GM18519 (cell line): Measurements from ENCODE around the gene R3HDML.

ENCODE experiments used
- ATAC-seq: cut with Tn5 transposase; IDR thresholded peaks from one replicate; pipeline ENCODE4 v1.9.1; 2021; ENCODE audit warnings: mild to moderate bottlenecking, moderate library complexity; ENCODE audit not compliant: unreplicated experiment, low FRiP score

R3HDML gene

DNA sequence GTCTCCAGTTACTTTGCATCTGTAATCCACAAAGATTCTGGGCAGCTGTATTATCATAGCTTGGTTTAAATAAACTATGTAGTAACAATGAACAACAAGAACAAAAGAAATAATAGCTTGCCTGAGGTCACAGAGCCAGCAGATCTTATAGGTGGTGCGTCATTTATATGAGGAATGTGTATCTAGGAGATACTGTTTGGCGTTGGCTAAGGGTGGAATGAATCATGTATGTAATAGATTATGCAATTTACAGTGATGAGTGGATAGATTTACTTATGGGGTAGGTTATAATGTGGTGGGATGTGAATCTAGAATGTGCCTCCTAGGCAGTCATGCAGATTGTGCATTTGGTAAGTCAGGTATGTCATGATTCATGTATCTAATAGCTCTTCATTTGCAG lies 61.5 kb downstream of the R3HDML start:
- no peak for ATAC-seq

GRCh38 chr20:44399446-44399845 lies 62.6 kb downstream of the R3HDML start:
- ATAC-seq: no peak

DNA sequence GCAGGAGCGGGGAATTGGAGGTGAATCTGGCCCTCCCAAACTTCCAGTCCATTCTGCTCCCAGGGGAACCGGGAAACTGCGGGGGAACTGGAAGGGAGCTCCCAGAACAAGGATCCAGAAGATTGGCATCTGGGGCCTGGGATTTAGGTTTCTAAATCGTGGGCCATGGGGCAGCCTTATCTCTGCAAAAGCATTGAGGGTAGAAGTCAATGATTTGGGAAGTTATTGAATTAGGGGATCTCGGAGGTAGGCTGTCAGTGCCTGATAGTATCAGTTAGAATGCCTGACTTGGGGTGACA lies 63.8 kb downstream of the R3HDML start:
- ATAC-seq: no peak
